Fibroblast of skin of left biceps (primary cell): ENCODE measurements around the gene FXYD7.

Experiments used
- DNase-seq, 2 experiments: peaks; one replicate each; pipeline ENCODE4 v3.0.0-alpha.2; 2013; ENCODE audit warnings: low read depth in 2 of 2

Gene FXYD7

DNA sequence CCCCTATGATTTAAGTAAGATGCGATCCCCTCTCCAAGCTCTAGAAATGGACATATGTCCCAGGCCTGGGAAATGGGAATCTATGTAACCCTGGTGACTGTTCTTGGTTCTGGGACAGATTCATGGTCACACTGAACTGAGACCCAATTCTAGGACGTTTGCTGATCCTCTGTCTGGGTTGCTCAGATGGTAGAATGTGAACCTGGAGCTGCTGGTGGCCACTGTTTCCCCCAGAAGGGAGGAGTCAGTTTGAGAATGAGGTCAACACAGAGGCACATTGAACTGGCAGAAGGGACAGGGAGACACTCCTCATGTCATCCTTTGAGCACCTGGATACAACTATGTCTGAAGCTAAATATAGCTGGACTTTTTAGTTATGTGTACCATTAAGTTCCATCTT is 56.4 kb downstream of the FXYD7 start:
- no peak for DNase-seq

- DNase-seq, result no peak
Measured at GRCh38 chr19:35202722-35203688, 60.0 kb downstream of the FXYD7 start.
